PC-9 (cell line): ENCODE results near the gene IGLL5.

Experiments used
- CTCF ChIP-seq: fragments of 200-600 bp; sonication (generic); conservative IDR thresholded peaks from 2 replicates; pipeline ENCODE4 v1.6.1; 2017; ENCODE audit warnings: mixed run types, antibody characterized with exemption, mild to moderate bottlenecking, moderate library complexity
- EZH2 ChIP-seq: fragments of 200-600 bp; sonication (generic); IDR thresholded peaks from 2 replicates; pipeline ENCODE4 v1.8.0; 2017; ENCODE audit warnings: antibody characterized with exemption, low read depth

- TF ChIP-seq CTCF: no peak
- TF ChIP-seq EZH2: no peak
Measured at GRCh38 chr22:22941831-22942510, 54.4 kb downstream of the IGLL5 start.
